Fibroblast of skin of left biceps (primary cell): Measurements from ENCODE around the gene IL21R.
A peak's percentile ranks its signal among the peaks of the same experiment; 100 is the strongest.
"Not testable (repeated sequence)": the region's sequence is repeated elsewhere in the genome, so short reads cannot be mapped to it uniquely, and the experiment has no call there.

ENCODE experiments used
- DNase-seq, 2 experiments: peaks; one replicate each; pipeline ENCODE4 v3.0.0-alpha.2; 2013; ENCODE audit warnings: low read depth in 2 of 2

Gene IL21R

DNA sequence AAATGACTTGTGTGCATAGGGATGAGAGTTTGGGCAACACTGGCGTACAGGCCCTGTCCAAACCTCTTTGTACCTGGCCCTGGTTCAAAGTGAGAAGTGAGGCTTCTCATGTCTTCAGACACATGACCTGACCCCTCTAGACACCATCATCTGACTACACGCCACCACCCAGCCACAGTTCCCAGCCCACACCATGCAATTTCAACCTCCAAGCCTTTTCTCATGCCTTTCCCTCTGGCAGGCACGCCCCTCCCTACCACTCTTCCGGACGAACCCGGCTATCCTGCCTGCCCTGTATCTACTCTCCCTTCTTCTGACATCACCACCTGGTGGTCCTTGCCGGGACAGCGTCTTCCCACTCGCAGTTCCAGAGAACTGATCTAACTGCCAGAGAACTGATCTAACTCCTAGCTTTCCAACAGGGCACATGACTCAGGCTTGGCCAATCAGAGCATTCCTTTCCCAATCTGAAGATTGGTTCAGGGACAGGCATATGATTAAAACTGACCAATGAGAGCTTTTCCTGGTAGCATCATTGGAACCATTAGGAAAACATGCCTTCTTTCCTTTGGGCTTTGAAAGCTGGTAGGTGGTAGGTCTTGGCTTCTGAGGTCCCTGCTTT lies 27.1 kb upstream of the IL21R start:
- peak; percentile 24 to 39 for DNase-seq

DNA sequence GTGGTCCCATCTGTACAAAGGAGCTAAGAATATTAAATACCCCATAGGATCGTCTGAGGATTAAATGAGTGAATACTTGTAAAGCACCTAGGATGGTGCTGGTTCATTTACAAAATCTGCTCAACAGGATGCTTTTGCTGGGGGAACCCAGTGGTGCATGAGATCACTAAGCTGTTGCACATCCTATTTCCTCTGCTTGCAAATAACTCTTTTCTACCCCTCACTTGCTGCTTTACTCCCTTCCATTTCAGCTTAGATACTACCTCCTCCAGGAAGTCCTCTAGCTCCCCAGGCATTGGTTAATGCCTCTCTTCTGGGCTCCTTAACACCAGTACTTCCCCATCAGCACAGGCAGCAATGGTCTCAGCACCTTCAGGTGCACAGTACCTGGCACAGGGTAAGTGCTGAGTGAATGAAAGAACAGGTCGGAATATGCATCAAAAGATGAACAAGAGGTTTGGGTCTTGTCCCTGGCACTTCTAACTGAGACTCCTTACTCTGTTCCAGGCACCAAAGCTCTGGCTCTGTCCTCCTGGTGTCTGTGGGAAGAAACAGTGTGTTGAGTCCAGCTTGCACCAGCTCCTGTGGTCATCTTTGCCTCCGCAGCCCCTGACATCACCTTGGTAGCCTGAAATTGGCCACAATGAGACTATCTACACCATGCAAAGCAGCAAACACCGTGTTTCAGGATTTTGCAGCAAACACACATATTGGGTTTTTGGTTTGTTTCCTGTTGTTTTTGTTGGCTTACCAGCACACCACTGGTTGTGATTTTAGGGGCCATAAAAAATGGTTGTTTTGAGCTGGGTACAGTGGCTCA lies 24.1 kb upstream of the IL21R start:
- no peak for DNase-seq

DNA sequence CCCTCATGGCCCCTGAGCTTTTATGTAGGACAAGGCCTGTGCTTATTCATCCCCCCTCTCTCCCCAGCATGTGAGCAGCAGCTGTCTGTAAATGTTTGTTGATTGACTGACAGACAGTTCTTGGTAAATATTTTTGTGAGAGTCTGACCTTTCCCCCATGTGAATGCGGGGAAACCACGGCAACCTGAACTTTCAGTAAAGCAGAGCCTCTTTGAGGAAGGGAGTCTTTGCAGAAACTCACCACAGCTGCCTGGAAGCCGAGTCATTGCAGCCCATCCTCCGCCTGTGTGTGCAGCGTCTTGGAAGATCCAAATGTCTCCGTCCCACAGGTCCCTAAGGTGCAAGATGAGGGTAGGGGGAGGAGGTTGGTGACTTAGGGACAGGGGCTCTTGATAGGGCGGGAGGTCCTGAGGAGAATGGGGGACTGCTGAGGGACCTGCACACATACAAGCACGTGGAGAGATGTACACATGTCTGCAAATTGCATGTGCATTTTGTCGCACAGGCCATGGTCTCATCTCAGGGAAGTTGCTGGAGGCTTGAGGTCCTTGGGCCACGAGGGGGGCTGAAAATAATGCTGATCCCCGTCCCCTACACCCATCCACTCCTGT lies 23.0 kb upstream of the IL21R start:
- DNase-seq, result no peak

DNA sequence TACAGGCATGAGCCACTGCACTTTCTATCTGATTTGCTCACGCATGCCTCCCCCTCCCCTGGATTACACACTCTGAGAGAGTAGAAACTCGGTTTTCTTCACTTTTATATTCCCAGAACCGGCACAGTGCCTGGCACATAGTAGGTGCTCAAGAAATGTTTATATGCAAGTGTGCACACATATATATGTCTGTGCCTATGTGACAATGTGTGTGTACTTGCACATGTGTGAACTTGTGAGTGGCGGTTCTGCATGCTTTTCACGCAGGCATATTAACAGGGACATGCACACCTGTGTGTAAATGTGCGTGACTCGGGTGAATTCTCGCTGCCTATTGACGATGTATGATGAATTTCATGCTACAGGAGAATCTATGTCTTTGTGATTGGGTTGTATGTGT lies 22.1 kb upstream of the IL21R start:
- DNase-seq, result no peak

DNA sequence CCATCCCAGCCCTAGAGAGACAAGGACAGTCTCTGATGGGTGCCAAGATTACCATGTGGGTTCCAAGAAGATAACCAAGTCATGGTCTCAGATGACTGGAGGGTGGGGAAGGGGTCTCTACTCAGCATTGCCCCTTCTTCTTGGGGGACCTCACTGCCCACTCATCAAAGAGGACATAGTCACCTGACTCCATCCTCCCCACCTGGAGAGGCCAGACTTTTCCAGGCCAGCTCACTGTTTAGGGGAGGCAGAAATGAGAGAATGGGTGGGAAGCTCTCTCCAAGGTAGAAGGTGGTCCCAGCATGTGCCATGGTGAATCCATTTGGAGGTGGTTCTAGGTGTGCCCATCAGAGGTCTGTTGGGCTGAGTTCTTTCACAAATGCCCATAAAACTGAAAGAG lies 20.7 kb upstream of the IL21R start:
- no peak for DNase-seq

DNA sequence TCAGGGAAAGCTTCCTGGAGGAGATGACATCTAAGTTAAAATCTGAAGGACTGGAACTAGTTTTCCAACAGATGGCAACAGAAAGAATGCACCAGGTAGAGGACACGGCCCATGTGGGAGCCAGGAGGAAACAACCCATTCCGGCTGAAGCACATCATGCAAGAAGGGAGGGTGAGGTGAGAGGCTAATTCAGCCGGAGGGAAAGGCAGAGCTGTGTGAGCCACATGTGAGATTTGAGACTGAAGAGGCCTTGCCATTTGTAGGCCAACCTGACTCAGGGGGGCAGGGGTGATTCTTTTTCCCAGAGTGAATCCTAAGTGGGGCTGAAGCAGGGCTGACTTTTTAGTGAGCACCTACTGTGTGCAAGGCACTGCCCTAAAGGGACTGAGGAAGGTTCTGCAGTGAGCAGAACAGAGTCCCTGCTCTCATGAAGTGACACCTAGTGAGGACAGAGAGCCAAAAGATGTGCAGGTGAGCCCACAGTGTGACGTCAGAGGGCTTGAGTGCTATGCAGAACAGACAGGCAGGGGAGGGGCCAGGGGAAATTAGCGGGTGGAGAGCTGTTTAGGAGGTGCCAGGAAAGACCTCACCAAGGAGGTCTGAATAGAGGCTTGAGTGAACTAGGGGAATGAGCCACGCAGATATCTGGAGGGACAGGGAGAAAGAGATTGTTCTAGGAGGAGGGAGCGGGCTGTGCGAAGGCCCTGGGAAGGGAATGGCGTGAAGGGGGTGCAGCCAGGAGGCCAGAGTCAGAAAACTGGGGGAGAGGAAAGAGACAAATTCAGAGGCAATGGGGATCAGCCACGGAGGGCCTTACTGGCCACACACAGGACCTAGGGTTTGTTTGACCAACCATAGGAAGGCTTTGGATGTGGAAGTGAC lies 19.8 kb upstream of the IL21R start:
- DNase-seq, result no peak

DNA sequence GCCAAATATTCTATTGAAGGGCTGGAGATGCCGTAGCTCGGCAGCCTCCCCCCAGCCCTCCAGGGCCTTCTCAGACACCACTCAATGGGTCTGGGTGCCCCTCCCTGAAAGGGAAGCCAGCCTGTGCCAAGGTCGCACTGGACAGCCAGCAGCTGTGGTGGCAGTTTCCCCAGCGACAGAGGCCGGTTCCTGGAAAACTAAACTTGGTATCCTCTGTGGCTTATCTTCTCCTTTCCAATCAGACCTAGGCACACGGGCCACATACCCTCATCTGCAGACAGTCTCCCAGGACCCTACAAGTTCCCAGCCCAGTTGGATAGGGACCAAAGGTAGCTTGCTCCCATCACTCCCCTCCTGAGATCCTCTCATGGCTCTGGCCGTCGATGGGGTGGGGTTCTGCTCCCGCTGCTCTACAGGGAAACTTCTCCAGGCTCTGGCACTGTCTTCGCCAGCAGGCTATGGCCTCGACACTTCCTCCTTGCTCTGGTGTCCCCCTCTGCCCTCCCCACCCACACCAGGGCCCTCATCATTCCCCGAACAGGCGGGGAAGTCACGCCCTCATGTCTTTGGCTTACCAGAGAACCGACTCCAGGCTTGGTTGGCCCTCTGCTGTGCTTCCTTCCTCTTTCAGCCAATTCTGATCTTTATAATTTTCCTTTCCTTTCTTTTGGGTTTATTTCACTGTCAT lies 18.3 kb upstream of the IL21R start:
- no peak for DNase-seq

DNA sequence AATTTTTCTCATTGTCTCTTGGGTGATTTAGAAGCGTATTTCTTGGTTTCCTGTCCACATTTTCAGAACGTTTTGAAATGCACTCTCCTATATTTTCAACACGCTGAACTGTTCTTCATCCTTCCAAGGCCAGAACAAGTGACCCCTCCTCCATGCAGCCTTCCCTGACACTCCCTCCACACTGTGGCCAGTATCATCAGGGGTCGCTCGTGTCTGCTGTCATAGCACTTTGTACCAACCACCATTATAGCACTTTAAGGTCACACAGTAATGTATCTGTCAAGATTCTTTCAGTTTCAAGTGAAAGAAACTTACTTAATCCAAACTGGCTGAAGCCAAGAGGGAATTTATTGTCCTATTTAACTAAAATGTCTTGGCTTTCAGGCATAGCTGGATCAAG lies 17.5 kb upstream of the IL21R start:
- DNase-seq, result no peak

DNA sequence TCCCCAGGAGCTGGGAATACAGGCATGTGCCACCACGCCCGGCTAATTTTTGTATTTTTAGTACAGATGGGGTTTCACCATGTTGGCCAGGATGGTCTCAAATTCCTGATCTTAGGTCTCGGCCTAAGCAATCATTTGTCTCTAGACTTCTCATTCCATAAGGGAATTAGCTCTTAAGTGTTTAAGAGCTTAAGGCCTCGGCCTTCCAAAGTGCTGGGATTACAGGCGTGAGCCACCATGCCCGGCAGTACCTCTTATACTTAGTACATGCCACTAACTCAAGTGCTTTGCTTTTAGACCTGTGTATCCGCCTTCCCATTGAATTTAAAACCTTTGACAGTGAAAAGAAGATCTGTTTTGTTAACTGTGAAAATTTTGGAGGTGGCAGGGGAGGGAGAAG lies 16.6 kb upstream of the IL21R start:
- no peak for DNase-seq

DNA sequence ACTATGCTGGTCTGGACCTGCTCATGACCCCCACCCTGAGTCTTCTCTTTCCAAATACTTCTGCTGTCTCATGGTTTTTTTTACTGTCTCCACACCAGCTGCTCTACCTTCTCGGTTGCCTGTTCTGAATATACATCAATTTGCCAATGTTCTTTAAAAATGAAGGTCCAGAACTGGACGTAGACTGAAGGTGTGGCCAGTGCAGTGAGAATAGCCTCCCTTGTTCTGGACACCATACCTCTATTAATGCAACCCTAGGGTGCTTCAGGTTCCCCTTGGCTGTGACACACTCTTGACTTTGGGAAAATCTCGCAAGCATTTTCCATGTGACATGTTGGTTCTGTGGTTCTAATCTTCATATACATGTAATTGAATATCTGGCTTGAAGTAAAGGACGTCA lies 15.3 kb upstream of the IL21R start:
- no peak for DNase-seq

DNA sequence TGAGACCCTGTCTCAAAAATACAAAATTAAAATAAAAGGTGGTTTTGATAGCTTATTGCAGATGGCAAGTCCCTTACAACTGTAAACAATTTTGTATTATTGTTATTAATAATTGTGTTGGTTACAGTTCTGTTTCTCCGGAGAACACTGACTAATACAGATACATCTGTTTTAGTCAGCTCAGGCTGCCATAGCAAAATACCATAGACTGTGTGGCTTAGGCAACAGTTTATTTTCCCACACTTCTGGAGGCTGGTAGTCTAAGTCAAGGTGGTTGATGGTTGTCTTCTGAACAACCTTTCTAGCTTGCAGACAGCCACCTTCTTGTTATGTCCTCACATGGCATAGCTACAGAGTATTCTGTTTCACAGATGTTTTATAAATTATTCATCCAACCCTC lies 14.2 kb upstream of the IL21R start:
- no peak for DNase-seq

DNA sequence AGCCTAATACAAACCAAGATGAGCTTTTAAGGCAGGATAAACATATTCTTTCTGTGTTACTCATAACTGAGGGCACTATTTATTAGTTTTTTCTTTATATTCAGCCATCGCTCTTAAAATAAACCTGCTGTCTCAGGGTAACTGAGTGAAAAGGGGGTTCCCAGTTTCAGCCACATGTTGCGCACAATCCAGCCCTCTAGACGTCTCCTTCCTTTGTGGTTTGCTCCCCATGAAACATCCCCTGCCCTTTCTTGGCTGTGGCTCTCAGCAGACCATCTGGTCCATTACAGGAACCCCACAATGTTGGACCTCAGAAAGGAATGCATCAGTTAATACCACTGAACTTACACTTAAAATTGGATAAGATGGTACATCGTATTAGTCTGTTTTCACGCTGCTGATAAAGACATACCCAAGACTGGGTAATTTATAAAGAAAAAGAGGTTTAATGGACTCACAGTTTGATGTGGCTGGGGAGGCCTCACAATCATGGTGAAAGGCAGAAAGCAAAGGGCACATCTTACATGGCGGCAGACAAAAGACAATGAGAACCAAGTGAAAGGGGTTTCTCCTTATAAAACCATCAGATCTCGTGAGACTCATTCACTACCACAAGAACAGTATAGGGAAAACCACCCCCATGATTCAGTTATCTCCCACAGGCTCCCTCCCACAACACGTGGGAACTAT lies 12.6 kb upstream of the IL21R start:
- DNase-seq, result no peak

DNA sequence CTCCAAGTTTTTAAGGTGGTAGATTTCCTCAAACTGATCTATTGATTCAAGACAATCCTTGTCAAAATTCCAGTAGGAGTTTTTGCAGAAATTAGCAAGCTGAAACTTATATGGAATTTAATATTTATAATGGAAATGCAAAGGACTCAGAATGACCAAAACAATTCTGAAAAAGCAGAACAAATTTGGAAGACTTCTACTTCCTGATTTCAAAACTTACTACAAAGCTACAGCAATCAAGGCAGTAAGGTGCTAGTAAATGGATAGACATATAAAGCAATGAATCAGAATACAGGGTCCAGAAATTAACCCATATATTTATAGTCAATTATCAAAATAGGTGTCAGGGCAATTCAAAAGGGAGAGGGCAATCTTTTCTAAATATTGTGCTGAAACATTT lies 11.8 kb upstream of the IL21R start:
- no peak for DNase-seq

DNA sequence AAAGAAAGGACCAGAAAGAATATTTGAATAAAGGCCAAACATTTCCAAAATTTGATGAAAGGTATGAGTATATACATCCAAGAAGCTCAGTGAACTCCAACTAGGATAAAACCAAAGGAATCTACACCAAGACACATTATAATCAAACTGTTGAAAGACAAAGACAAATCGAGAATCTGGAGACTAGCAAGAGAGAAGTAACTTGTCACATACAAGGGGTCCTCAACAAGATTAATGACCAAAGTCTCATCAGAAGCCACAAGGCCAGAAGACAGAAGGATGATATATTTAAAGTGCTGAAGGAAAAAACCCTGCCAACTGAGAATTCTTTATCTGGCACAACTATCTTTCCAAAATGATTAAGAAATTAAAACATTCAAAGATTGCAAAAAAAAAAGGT lies 9.3 kb upstream of the IL21R start:
- DNase-seq, result no peak

DNA sequence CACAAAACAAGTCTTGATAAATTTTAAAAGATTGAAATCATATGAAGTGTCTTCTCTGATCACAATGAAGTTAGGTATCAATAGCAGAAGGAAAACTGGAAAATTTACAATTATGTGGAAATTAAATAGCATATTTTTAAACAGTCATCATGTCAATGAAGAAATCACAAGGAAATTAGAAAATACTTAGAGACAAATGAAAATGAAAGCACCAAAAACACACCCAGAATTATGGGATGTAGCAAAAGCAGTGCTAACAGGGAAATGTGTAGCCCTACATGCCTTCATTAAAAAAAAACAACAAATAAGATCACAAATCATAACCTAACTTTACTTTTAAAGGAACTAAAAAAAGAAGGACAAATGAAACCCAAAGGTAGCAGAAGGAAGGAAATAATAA lies 7.5 kb upstream of the IL21R start:
- DNase-seq, result no peak

DNA sequence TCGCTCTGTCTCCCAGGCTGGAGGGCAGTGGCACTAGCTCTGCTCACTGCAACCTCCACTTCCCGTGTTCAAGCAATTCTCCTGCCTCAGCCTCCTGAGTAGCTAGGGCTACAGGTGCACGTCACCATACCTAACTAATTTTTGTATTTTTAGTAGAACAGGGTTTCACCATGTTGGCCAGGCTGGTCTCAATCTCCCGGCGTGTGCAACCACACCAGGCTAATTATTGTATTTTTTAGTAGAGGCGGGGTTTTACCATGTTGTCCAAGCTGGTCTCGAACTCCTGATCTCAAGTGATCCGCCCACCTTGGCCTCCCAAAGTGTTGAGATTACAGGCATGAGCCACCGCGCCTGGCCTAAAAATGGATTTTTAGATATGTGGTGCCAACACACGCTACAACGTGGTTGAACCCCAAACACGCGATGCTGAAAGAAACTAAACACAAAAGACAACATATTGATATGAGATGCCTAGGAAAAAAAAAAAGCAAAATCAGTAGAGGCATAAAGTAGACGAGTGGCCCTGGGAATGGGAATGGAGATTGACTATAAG lies 3.6 kb upstream of the IL21R start:
- DNase-seq, result not testable (repeated sequence)

DNA sequence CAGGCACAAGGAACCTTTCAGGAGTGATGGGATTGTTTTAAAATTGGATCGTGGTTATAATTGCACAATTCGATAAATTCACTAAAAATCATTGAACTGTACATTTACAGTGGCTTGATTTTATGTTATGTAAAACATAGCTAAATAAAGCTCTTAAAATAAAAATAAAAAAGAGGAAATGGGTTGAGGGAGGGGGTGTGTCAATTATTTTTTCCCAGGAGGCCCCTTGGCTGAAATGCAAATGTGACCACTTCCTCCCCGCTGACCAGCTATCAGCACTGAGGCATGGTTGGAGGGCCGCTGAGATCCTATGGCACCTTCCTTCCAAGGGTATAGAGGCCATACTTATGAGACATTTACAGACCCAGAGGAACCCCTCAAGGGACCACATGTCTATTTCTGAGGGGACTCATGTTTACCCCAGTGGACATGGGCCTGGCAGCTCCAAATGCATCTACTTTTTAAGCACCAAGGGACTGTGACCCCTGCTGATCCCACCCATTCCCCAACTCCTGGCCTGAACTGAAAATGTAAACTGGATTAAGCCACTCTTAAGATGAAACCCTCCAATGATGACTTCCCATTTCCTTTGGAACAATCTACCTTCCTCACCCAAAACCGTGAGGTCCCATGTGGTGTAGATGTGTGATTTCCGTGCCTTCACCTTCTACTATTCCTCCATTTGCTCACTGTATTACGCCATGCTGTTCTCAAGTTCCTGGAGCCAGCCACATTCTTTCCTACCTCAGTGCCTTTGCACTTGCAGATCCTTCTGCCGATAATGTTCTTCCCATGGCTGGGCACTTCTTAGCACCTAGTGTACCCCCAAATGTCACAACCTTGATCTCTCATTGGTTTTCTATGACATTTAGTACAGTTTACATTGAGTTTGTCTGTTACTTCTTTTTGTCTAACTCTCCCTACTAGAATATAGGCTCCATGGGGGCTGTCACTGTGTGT lies 2.8 kb upstream of the IL21R start:
- DNase-seq, result no peak

DNA sequence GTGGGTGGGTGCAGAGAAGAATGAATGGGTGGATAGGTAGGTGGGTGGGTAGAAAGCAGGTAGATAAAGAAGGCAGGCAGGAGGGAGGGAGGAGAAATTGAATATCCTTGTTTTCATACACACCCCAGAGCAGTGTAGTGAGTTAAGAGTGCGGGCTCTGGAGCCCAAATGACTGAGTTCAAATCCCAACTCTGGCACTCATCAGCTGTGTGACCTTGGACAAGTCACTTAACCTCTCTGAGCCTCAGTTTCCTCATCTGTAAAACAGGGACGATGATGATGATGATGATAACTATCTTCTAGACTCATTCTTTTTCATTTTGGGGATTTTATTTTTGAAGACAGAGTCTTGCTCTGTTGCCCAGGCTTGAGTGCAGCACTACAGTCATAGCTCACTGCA lies 2.0 kb upstream of the IL21R start:
- no peak for DNase-seq

DNA sequence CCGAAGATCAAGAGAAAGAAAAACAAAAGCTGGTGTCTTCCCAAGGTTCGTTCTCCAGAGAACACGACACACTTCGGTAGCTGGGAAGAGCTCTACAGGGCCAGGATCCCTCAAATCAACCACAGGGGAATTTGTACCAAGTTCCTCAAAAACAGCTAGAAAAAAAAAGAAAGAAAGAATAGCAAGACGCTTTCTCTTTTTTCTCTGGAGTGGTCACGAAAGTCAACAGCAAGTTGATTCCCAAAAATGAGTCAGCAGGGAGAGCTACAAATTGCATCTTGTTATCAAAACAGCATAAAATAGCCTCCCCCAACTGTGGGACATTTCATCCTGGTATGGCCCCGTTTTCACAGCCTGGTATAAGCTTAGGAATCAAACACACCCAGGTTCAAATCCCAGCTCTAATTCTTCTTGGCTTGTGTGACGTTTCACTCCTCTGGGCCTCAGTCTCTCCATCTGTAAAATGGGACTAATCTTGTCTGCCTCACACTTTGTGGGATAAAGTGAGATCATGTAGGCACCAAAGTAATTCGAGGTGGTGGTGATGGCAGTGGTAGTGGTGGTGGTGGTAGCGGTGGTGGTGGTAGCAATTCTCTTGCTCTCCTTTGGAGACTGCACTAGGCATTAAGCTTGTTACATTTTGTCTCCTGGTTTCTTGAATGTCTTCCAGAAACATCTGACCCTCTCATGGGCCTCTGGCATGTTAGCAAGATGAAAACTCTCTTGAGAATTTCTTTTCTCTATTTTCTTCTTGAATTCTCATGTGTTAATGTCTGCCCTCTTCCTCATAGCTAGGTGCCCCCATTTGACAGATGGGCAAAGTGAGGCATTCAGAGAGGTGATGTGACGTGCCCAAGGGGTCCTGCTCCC lies 988 bp upstream of the IL21R start:
- DNase-seq, result no peak
